SK-N-SH treated with all-trans-retinoic acid at 6 μM for 48 hours (cell line): ENCODE results near the gene SOS1.

Experiments
- ARNTL ChIP-seq: fragments of 450-650 bp; formaldehyde crosslinking; IDR thresholded peaks from 2 replicates; pipeline ENCODE4 v1.5.0; 2020; ENCODE audit warnings: low read depth, mild to moderate bottlenecking, moderate library complexity, borderline replicate concordance
- GLIS3 ChIP-seq: fragments of 250-450 bp; sonication (Bioruptor Pico); IDR thresholded peaks from 2 replicates; pipeline ENCODE4 v1.5.0; 2020; ENCODE audit warnings: mild to moderate bottlenecking, moderate library complexity
- PPARA ChIP-seq: fragments of 250-450 bp; sonication (Bioruptor Pico); IDR thresholded peaks from 2 replicates; pipeline ENCODE4 v1.5.0; 2020; ENCODE audit warnings: mild to moderate bottlenecking, borderline replicate concordance

GRCh38 chr2:38948995-38949394 is 171.9 kb downstream of the SOS1 start:
- TF ChIP-seq GLIS3 (CRISPR knock-in tag) (no peak), PPARA (CRISPR knock-in tag) (no peak), ARNTL (CRISPR knock-in tag) (no peak)
